Lower lobe of right lung (tissue), 2 donors: ENCODE results near the gene UBB. TPM values are rescaled to one million over a fixed set of nuclear protein-coding genes. Genes with fewer than 3 reads are reported as not detected.
A peak's percentile ranks its signal among the peaks of the same experiment; 100 is the strongest.

ENCODE experiments used
- ATAC-seq, 2 donors: fragments of 200-7000 bp; cut with Tn5 transposase; one replicate each; pipeline ENCODE4 v1.9.1; 2020 to 2022; ENCODE audit warnings: mild to moderate bottlenecking in 2 of 2, moderate library complexity in 2 of 2
- DNase-seq: peaks from one replicate; pipeline ENCODE4 v3.0.0-alpha.2; 2020
- H3K27ac ChIP-seq: fragments of 200-600 bp; one replicate; pipeline ENCODE4 v1.8.0; 2022
- H3K27me3 ChIP-seq: fragments of 200-600 bp; one replicate; pipeline ENCODE4 v1.8.0; 2022; ENCODE audit warnings: low read depth
- H3K36me3 ChIP-seq: fragments of 200-600 bp; one replicate; pipeline ENCODE4 v1.8.0; 2022; ENCODE audit warnings: mild to moderate bottlenecking
- H3K4me1 ChIP-seq: fragments of 200-600 bp; one replicate; pipeline ENCODE4 v1.8.0; 2022
- H3K4me3 ChIP-seq: fragments of 200-600 bp; one replicate; pipeline ENCODE4 v1.8.0; 2022; ENCODE audit warnings: mild to moderate bottlenecking
- H3K9me3 ChIP-seq: fragments of 200-600 bp; one replicate; pipeline ENCODE4 v1.8.0; 2022
- CTCF ChIP-seq: fragments of 200-600 bp; IDR thresholded peaks from one replicate; pipeline ENCODE4 v1.8.0; 2022; ENCODE audit warnings: antibody characterized with exemption, mild to moderate bottlenecking
- intact Hi-C: fragments of 100-400 bp; cut with DNase I; formaldehyde crosslinking; loops from one replicate; pipeline ENCODE4 v1.11.0; 2022
- total RNA-seq: library from RNA; stranded (reverse); fragmentation: NEBNext Ultra II Directional; extraction: Animal tissue kit (Norgen Biotek cat#: 25700); gene quantifications from one replicate; pipeline ENCODE4 v1.2.1, GENCODE V29; 2021
- donor health status: DM: no; HTN: yes; CAD: no; lungs with severe emphysema.

The UBB gene
- total RNA-seq, 1 donor from 2014 or later, result 1,803 TPM

GRCh38 chr17:16352303-16352666 lies 28.6 kb upstream of the UBB start:
- intact Hi-C loops, result no loop called here

GRCh38 chr17:16352667-16353316 lies 28.1 kb upstream of the UBB start:
- peaks cover 16% of the 10 kb centered on the region for H3K4me1 ChIP-seq
- H3K4me3 ChIP-seq, result peak overlapping the region; percentile 63
- peaks cover 14% of the 10 kb centered on the region for H3K27me3 ChIP-seq
- no peak overlapping the region for H3K27ac ChIP-seq
- ATAC-seq, result peak; percentile 72 to 81
- TF ChIP-seq CTCF, result no peak
- peaks cover 14% of the 10 kb centered on the region for H3K36me3 ChIP-seq
- no peaks in the 10 kb centered on the region for H3K9me3 ChIP-seq
- peak; percentile 63 for DNase-seq
- intact Hi-C loops, result no loop called here

More at GRCh38 chr17:16352303-16352666, 28.6 kb upstream of the UBB start:
- Histone ChIP-seq H3K4me3 (peak overlapping the region; percentile 63), H3K4me1 (peaks cover 16% of the 10 kb centered on the region), H3K27ac (no peak overlapping the region), H3K9me3 (no peaks in the 10 kb centered on the region), H3K36me3 (peaks cover 14% of the 10 kb centered on the region), H3K27me3 (peaks cover 14% of the 10 kb centered on the region)
- TF ChIP-seq CTCF, result no peak
- DNase-seq, result no peak
- peak; percentile 39 to 51 for ATAC-seq

GRCh38 chr17:16353317-16354174 lies 27.3 kb upstream of the UBB start, which contains the start of gene CENPV:
TSS of gene CENPV (minus strand) at chr17:16353469. CDS start at chr17:16353436, 33 bp downstream.
- intact Hi-C loops, result no loop called here
- ATAC-seq (peak; percentile 78 to 88), DNase-seq (peak; percentile 66)
- H3K4me3 ChIP-seq, result peak within 1 kb of the TSS; percentile 63
- H3K36me3 ChIP-seq, result peaks cover 11% of the 10 kb centered on the region
- H3K4me1 ChIP-seq, result peaks cover 16% of the 10 kb centered on the region
- H3K9me3 ChIP-seq, result no peaks in the 10 kb centered on the region
- H3K27me3 ChIP-seq, result peaks cover 14% of the 10 kb centered on the region
- no peak for TF ChIP-seq CTCF
- no peak within 1 kb of the TSS for H3K27ac ChIP-seq

GRCh38 chr17:16354585-16354984 lies 26.3 kb upstream of the UBB start:
- H3K27me3 ChIP-seq, result peaks cover 14% of the 10 kb centered on the region
- H3K36me3 ChIP-seq, result peaks cover under 1% of the 10 kb centered on the region
- intact Hi-C loops, result no loop called here
- peaks cover 16% of the 10 kb centered on the region for H3K4me1 ChIP-seq
- no peak overlapping the region for H3K27ac ChIP-seq
- DNase-seq (no peak), ATAC-seq (no peak)
- no peaks in the 10 kb centered on the region for H3K9me3 ChIP-seq
- no peak overlapping the region for H3K4me3 ChIP-seq
- TF ChIP-seq CTCF, result no peak

GRCh38 chr17:16358394-16358793 lies 22.5 kb upstream of the UBB start:
- Histone ChIP-seq H3K27me3 (peaks cover 6% of the 10 kb centered on the region), H3K27ac (no peak overlapping the region), H3K36me3 (no peaks in the 10 kb centered on the region), H3K9me3 (no peaks in the 10 kb centered on the region), H3K4me3 (no peak overlapping the region), H3K4me1 (peaks cover 3% of the 10 kb centered on the region)
- no peak for TF ChIP-seq CTCF
- DNase-seq (no peak), ATAC-seq (no peak)
- intact Hi-C loops, result no loop called here
